PC-9 (cell line): ENCODE measurements around the gene GATA3. TPM values are rescaled to one million over a fixed set of nuclear protein-coding genes. Genes with fewer than 3 reads are reported as not detected.

Source experiments
- BruUV-seq: library from RNA; stranded (reverse); fragments of 400-500 nt; replicated peaks from 2 replicates; lab custom pipeline; 2021; lab: Mats Ljungman, UMichigan
- CTCF ChIA-PET: fragments of 300-600 bp; sonication (Branson Sonifier 250); formaldehyde crosslinking; loops from one replicate; lab custom pipeline; 2022; ENCODE audit warnings: antibody characterized with exemption; lab: Charles Lee
- POLR2A ChIA-PET: fragments of 300-600 bp; sonication (Branson Sonifier 250); formaldehyde crosslinking; loops from one replicate; lab custom pipeline; 2022; ENCODE audit warnings: antibody characterized with exemption; ENCODE audit not compliant: unreplicated experiment; lab: Charles Lee
- DNase-seq, 2 experiments: peaks; one replicate each; pipeline versions ENCODE4 v3.0.0 to v3.0.0-alpha.2; 2015 to 2022; ENCODE audit warnings: mixed read lengths in 1 of 2
- H2AFZ ChIP-seq: fragments of 200-600 bp; sonication (generic); 2 replicates; pipeline ENCODE4 v1.8.1; 2017; ENCODE audit warnings: antibody characterized with exemption
- H3F3A ChIP-seq: fragments of 200-600 bp; sonication (generic); 2 replicates; pipeline ENCODE4 v1.8.1; 2017; ENCODE audit warnings: antibody characterized with exemption, mild to moderate bottlenecking, low read depth; ENCODE audit not compliant: insufficient read depth
- H3K27ac ChIP-seq: fragments of 200-600 bp; sonication (generic); 2 replicates; pipeline ENCODE4 v1.6.1; 2016; ENCODE audit warnings: mixed run types
- H3K27me3 ChIP-seq: fragments of 200-600 bp; sonication (generic); 2 replicates; pipeline ENCODE4 v1.6.1; 2016; ENCODE audit warnings: low read depth, mixed run types; ENCODE audit not compliant: insufficient read depth
- H3K36me3 ChIP-seq: fragments of 200-600 bp; sonication (generic); 2 replicates; pipeline ENCODE4 v1.6.1; 2016; ENCODE audit warnings: low read depth, mixed run types
- H3K4me1 ChIP-seq: fragments of 200-600 bp; sonication (generic); replicated peaks from 2 replicates; pipeline ENCODE4 v1.6.1; 2016; ENCODE audit warnings: mixed run types; ENCODE audit not compliant: insufficient read depth
- H3K4me2 ChIP-seq: fragments of 200-600 bp; sonication (generic); 2 replicates; pipeline ENCODE4 v1.6.1; 2017; ENCODE audit warnings: mixed run types
- H3K4me3 ChIP-seq: fragments of 200-600 bp; sonication (generic); 2 replicates; pipeline ENCODE4 v1.6.1; 2016; ENCODE audit warnings: mixed run types
- H3K79me2 ChIP-seq: fragments of 200-600 bp; sonication (generic); 2 replicates; pipeline ENCODE4 v1.6.1; 2017; ENCODE audit warnings: low read depth, mixed run types
- H3K9me2 ChIP-seq: fragments of 200-600 bp; sonication (generic); 2 replicates; pipeline ENCODE4 v1.8.1; 2017; ENCODE audit warnings: mild to moderate bottlenecking; ENCODE audit not compliant: insufficient read depth
- H3K9me3 ChIP-seq: fragments of 200-600 bp; sonication (generic); 2 replicates; pipeline ENCODE4 v1.8.1; 2016; ENCODE audit warnings: low read depth; ENCODE audit not compliant: insufficient read depth
- H4K20me1 ChIP-seq: fragments of 200-600 bp; sonication (generic); 2 replicates; pipeline ENCODE4 v1.8.1; 2017; ENCODE audit not compliant: insufficient read depth
- CTCF ChIP-seq: fragments of 200-600 bp; sonication (generic); conservative IDR thresholded peaks from 2 replicates; pipeline ENCODE4 v1.6.1; 2017; ENCODE audit warnings: mixed run types, antibody characterized with exemption, mild to moderate bottlenecking, moderate library complexity
- EZH2 ChIP-seq: fragments of 200-600 bp; sonication (generic); IDR thresholded peaks from 2 replicates; pipeline ENCODE4 v1.8.0; 2017; ENCODE audit warnings: antibody characterized with exemption, low read depth
- intact Hi-C: fragments of 100-400 bp; cut with micrococcal nuclease; formaldehyde crosslinking; loops from one replicate; pipeline ENCODE4 v1.10.0; 2022; ENCODE audit not compliant: unreplicated experiment
- total RNA-seq: library from RNA; stranded (reverse); gene quantifications from 2 replicates; pipeline ENCODE4 v1.2.3, GENCODE V29; 2021

The GATA3 gene
- total RNA-seq, 1 experiment from 2014 or later: 43.6 TPM

- H3K4me2 ChIP-seq: peak overlapping the region; percentile 95
- CTCF ChIA-PET: no interaction called here
- H3K4me3 ChIP-seq: peak overlapping the region; percentile 76; the same call in 1 of the 2 replicates
- no peaks in the 10 kb centered on the region for H3K9me3 ChIP-seq
- no peaks in the 10 kb centered on the region for H3K27me3 ChIP-seq
- TF ChIP-seq CTCF: no peak
- no peak for TF ChIP-seq EZH2
- no peaks in the 10 kb centered on the region for H3K4me1 ChIP-seq
- POLR2A ChIA-PET: interaction anchor here (0.7 kb wide), 1 partner anchor 252 kb away, joined by 3 read pairs; no protein-coding TSS in a partner anchor
- no peak for DNase-seq
- H3K27ac ChIP-seq: no peak overlapping the region
- H2AFZ ChIP-seq: peak overlapping the region; percentile 92; the same call in 1 of the 2 replicates
- no peaks in the 10 kb centered on the region for H3F3A ChIP-seq
- H3K79me2 ChIP-seq: peaks cover 11% of the 10 kb centered on the region
- H3K36me3 ChIP-seq: no peaks in the 10 kb centered on the region
- no peaks in the 10 kb centered on the region for H4K20me1 ChIP-seq
- intact Hi-C loops: loop anchor here (10.0 kb wide), 1 partner anchor 1260 kb away; no protein-coding TSS in a partner anchor
- H3K9me2 ChIP-seq: no peaks in the 10 kb centered on the region
- no TSS peak for BruUV-seq
These were observed 10.1 kb upstream of the GATA3 start for GRCh38 chr10:8044331-8044907.

DNA sequence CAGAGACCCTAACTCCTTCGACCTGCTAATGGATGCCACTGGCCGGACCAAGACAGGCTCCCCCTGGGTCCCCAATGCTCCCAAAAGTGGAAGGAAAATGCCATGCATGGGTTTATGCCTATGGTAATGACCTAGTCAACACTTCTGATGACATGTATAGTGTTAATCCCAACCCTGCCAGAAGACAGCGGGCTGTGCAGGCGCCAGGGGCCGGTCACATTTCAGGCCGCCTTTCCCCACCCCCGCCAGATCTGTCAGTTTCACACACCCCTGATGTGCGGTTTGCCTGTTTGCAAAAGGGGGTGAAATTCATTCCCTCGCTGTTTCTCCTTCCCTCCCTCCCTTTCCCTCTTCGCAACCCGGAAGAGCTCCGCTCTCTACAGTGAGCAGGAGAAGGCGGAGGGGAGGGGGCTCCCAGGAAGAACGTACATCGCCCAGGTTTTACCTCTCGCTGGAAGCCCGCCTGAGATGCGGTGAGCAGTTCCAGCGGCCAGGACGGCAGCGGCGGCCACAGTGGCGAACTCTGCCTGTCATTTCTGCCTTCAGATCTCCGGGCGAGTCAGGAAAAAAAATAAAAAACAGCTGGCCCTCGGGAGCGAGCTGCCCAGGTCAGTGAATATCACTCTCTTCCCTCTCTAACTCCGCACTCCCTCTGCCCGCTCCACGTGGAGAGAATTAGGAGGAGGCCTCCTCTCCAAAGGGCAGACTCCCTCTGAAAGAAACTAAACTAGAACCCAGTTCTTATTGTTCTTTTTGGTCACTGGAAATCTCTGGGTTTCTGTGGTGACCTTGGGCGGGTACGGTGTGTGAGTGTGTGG, 9.4 kb upstream of the GATA3 start:
- TF ChIP-seq CTCF (no peak), EZH2 (no peak)
- H3K27ac ChIP-seq: 0 out of 2 replicates have a peak overlapping the region, but pooled peaks have one; percentile 32
- BruUV-seq: no TSS peak
- H3K4me1 ChIP-seq: no peaks in the 10 kb centered on the region
- H4K20me1 ChIP-seq: no peaks in the 10 kb centered on the region
- H3K79me2 ChIP-seq: peaks cover 11% of the 10 kb centered on the region
- ChIA-PET POLR2A (interaction anchor here (0.5 to 0.7 kb wide), 5 partner anchors 24 to 584 kb away, joined by 3 to 5 read pairs (median 4); no protein-coding TSS in a partner anchor), CTCF (no interaction called here)
- H3K9me3 ChIP-seq: no peaks in the 10 kb centered on the region
- H3K36me3 ChIP-seq: no peaks in the 10 kb centered on the region
- peak; percentile 34 to 55 for DNase-seq
- no peaks in the 10 kb centered on the region for H3K27me3 ChIP-seq
- peak overlapping the region; percentile 92 for H2AFZ ChIP-seq
- H3K9me2 ChIP-seq: no peaks in the 10 kb centered on the region
- intact Hi-C loops: loop anchor here (10.0 kb wide), 1 partner anchor 1260 kb away; no protein-coding TSS in a partner anchor
- peak overlapping the region; percentile 76 for H3K4me3 ChIP-seq
- H3K4me2 ChIP-seq: peak overlapping the region; percentile 95
- no peaks in the 10 kb centered on the region for H3F3A ChIP-seq

GRCh38 chr10:8045726-8046494, 8.6 kb upstream of the GATA3 start:
- intact Hi-C loops: loop anchor here (10.0 kb wide), 1 partner anchor 1259 kb away; no protein-coding TSS in a partner anchor
- BruUV-seq: TSS peak; percentile 65
- Histone ChIP-seq H2AFZ (peak overlapping the region; percentile 92), H3K9me3 (no peaks in the 10 kb centered on the region), H3K36me3 (no peaks in the 10 kb centered on the region), H4K20me1 (no peaks in the 10 kb centered on the region), H3K9me2 (no peaks in the 10 kb centered on the region), H3K4me1 (no peaks in the 10 kb centered on the region), H3F3A (no peaks in the 10 kb centered on the region), H3K27ac (0 out of 2 replicates have a peak overlapping the region, but pooled peaks have one; percentile 32), H3K4me2 (peak overlapping the region; percentile 95), H3K79me2 (peaks cover 11% of the 10 kb centered on the region), H3K4me3 (peak overlapping the region; percentile 76), H3K27me3 (no peaks in the 10 kb centered on the region)
- ChIA-PET POLR2A (interaction anchor here (0.5 to 0.7 kb wide), 2 partner anchors 25 to 583 kb away, joined by 4 read pairs; no protein-coding TSS in a partner anchor), CTCF (interaction anchor here (0.7 kb wide), 1 partner anchor 1189 kb away, joined by 3 read pairs; no protein-coding TSS in a partner anchor)
- TF ChIP-seq CTCF: no peak
- no peak for TF ChIP-seq EZH2
- DNase-seq: no peak
